ENCODE data around the gene C10orf62. TPM values are rescaled to one million over a fixed set of nuclear protein-coding genes. Genes with fewer than 3 reads are reported as not detected.

C10orf62 gene
- total RNA-seq, 1 donor from 2014 or later = not detected

- Mint-ChIP-seq H3K36me3 (ENCODE audit: unreplicated experiment) (peaks cover 5% of the 10 kb centered on the region), H3K27ac (ENCODE audit: unreplicated experiment) (no peak overlapping the region), H3K4me1 (ENCODE audit: unreplicated experiment) (peaks cover 14% of the 10 kb centered on the region), H3K27me3 (ENCODE audit: unreplicated experiment) (no peaks in the 10 kb centered on the region), H3K9me3 (ENCODE audit: unreplicated experiment) (no peaks in the 10 kb centered on the region), H3K4me3 (ENCODE audit: unreplicated experiment) (no peak overlapping the region)
- DNase-seq (ENCODE audit: extremely low spot score, unreplicated experiment) = no peak
- TF ChIP-seq, protein P1, sequence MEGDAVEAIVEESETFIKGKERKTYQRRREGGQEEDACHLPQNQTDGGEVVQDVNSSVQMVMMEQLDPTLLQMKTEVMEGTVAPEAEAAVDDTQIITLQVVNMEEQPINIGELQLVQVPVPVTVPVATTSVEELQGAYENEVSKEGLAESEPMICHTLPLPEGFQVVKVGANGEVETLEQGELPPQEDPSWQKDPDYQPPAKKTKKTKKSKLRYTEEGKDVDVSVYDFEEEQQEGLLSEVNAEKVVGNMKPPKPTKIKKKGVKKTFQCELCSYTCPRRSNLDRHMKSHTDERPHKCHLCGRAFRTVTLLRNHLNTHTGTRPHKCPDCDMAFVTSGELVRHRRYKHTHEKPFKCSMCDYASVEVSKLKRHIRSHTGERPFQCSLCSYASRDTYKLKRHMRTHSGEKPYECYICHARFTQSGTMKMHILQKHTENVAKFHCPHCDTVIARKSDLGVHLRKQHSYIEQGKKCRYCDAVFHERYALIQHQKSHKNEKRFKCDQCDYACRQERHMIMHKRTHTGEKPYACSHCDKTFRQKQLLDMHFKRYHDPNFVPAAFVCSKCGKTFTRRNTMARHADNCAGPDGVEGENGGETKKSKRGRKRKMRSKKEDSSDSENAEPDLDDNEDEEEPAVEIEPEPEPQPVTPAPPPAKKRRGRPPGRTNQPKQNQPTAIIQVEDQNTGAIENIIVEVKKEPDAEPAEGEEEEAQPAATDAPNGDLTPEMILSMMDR (IDR thresholded peaks at IDR 0.05) = no peak
These were observed 22.0 kb downstream of the C10orf62 start for GRCh38 chr10:97611473-97611872.

DNA sequence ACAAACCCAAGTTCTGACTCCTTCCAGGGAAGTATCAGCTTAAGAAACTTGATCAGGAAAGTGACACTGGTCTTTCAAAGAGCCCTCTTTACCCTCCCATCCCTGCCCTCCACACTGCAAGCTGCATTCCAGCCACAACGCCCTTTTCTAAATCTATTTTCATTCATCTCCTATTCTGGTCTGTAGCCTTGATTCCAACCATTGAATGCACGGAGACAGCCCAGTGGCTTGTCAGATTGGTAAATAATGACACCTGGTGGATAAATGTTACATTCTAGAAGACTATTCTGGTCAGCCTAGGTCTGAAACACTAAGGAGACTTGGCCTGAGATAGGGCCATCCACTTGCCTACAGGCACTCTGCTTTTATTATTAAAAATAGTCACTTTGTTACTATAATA, 22.9 kb downstream of the C10orf62 start:
- H3K36me3 Mint-ChIP-seq (ENCODE audit: unreplicated experiment) = peaks cover 13% of the 10 kb centered on the region
- H3K4me1 Mint-ChIP-seq (ENCODE audit: unreplicated experiment) = peaks cover 14% of the 10 kb centered on the region
- DNase-seq (ENCODE audit: extremely low spot score, unreplicated experiment) = no peak
- no peak overlapping the region for H3K4me3 Mint-ChIP-seq (ENCODE audit: unreplicated experiment)
- H3K27me3 Mint-ChIP-seq (ENCODE audit: unreplicated experiment) = no peaks in the 10 kb centered on the region
- no peak overlapping the region for H3K27ac Mint-ChIP-seq (ENCODE audit: unreplicated experiment)
- TF ChIP-seq, protein P1 (IDR thresholded peaks at IDR 0.05) = peak; percentile 63
- H3K9me3 Mint-ChIP-seq (ENCODE audit: unreplicated experiment) = no peaks in the 10 kb centered on the region

GRCh38 chr10:97618285-97618684, 28.8 kb downstream of the C10orf62 start:
- no peak overlapping the region for H3K27ac Mint-ChIP-seq (ENCODE audit: unreplicated experiment)
- DNase-seq (ENCODE audit: extremely low spot score, unreplicated experiment) = no peak
- no peaks in the 10 kb centered on the region for H3K27me3 Mint-ChIP-seq (ENCODE audit: unreplicated experiment)
- TF ChIP-seq, protein P1 (IDR thresholded peaks at IDR 0.05) = no peak
- H3K4me3 Mint-ChIP-seq (ENCODE audit: unreplicated experiment) = no peak overlapping the region
- H3K9me3 Mint-ChIP-seq (ENCODE audit: unreplicated experiment) = no peaks in the 10 kb centered on the region
- H3K36me3 Mint-ChIP-seq (ENCODE audit: unreplicated experiment) = peaks cover 13% of the 10 kb centered on the region
- H3K4me1 Mint-ChIP-seq (ENCODE audit: unreplicated experiment) = no peaks in the 10 kb centered on the region

DNA sequence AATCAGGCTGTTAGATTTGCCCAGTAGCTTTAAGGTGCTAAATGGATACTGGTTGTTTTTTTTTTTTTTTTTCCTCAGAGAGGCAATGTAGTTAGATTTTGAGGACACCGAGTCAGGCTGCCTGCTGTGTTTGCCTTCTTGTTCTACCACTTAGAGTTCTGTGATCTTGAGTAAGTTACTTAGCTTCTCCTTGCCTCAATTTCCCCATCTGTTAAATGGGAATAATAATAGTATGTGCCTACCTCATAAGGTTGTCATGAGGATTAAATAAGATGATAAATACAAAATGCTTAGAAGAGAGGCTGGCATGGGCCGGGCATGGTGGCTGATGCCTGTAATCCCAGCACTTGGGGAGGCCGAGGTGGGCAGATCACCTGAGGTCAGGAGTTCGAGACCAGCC, 29.2 kb downstream of the C10orf62 start:
- Mint-ChIP-seq H3K4me3 (ENCODE audit: unreplicated experiment) (no peak overlapping the region), H3K9me3 (ENCODE audit: unreplicated experiment) (no peaks in the 10 kb centered on the region), H3K4me1 (ENCODE audit: unreplicated experiment) (no peaks in the 10 kb centered on the region), H3K36me3 (ENCODE audit: unreplicated experiment) (peaks cover 13% of the 10 kb centered on the region), H3K27ac (ENCODE audit: unreplicated experiment) (no peak overlapping the region), H3K27me3 (ENCODE audit: unreplicated experiment) (no peaks in the 10 kb centered on the region)
- DNase-seq (ENCODE audit: extremely low spot score, unreplicated experiment) = no peak
- TF ChIP-seq, protein P1 (IDR thresholded peaks at IDR 0.05) = no peak

- no peaks in the 10 kb centered on the region for H3K27me3 Mint-ChIP-seq (ENCODE audit: unreplicated experiment)
- H3K9me3 Mint-ChIP-seq (ENCODE audit: unreplicated experiment) = no peaks in the 10 kb centered on the region
- no peaks in the 10 kb centered on the region for H3K4me1 Mint-ChIP-seq (ENCODE audit: unreplicated experiment)
- TF ChIP-seq, protein P1 (IDR thresholded peaks at IDR 0.05) = no peak
- DNase-seq (ENCODE audit: extremely low spot score, unreplicated experiment) = no peak
- H3K36me3 Mint-ChIP-seq (ENCODE audit: unreplicated experiment) = no peaks in the 10 kb centered on the region
- H3K4me3 Mint-ChIP-seq (ENCODE audit: unreplicated experiment) = no peak overlapping the region
- no peak overlapping the region for H3K27ac Mint-ChIP-seq (ENCODE audit: unreplicated experiment)
These were observed 33.8 kb downstream of the C10orf62 start for GRCh38 chr10:97623277-97623676.
